ENCODE data around the gene LRRC7. TPM values are rescaled to one million over a fixed set of nuclear protein-coding genes. Genes with fewer than 3 reads are reported as not detected.
"Not testable (repeated sequence)": the region's sequence is repeated elsewhere in the genome, so short reads cannot be mapped to it uniquely, and the experiment has no call there.

The LRRC7 gene
- total RNA-seq, 1 experiment from 2014 or later: not detected

DNA sequence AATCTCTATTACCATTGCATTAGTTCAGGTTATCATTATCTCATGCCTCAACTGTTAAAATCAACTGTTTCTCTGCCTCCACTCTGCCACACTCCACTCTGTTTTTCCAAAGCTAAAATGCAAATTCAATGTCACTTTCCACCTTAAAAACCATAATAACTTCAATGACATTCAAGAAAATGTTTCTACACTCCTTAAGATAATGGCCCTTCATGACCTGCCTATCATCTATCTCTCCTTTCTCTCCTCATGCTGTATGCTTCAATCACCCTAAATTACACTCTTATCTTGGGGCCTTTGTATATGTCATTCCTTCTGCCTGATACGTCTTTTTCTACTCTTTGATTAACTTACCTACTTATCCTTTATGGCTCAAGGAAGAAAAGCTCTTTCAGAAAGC is 296.0 kb downstream of the LRRC7 start:
- no peak for DNase-seq
- Histone ChIP-seq H3K4me3 (ENCODE audit: low read length) (no peak overlapping the region), H3K36me3 (ENCODE audit: insufficient read depth, low read length) (no peaks in the 10 kb centered on the region), H2AFZ (ENCODE audit: low read length) (no peak overlapping the region), H3K27me3 (ENCODE audit: low read length) (no peaks in the 10 kb centered on the region), H3K4me1 (ENCODE audit: low read length) (no peaks in the 10 kb centered on the region), H3K79me2 (ENCODE audit: low read length) (no peaks in the 10 kb centered on the region), H4K20me1 (ENCODE audit: insufficient read depth, low read depth, low read length) (no peaks in the 10 kb centered on the region), H3K4me2 (ENCODE audit: low read depth, low read length, poor library complexity, severe bottlenecking) (no peak overlapping the region), H3K9me3 (ENCODE audit: low read length) (no peaks in the 10 kb centered on the region), H3K27ac (ENCODE audit: low read length) (no peak overlapping the region), H3K9ac (ENCODE audit: low read length) (no peak overlapping the region), H3K9me2 (replicated peaks; ENCODE audit: insufficient read depth, low read length) (no peaks in the 10 kb centered on the region)

DNA sequence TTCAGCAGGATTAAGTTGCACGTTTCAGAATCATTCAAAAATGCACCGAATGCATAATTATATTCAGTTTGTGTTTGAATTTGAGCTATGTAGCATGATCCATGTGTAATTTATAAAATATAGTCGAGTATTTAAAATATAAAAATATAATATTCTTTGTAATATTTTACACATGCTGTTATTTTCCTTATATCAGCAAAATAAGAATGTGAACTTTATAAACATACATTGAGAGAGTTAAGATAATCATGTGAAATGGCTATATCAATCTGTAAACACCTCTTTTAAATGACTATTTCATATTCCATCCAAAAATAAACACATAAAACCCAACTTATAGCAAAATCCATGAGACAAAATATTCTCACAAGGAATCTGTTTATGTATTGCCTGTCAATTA is 303.7 kb downstream of the LRRC7 start:
- Histone ChIP-seq H3K27me3 (ENCODE audit: low read length) (no peaks in the 10 kb centered on the region), H3K36me3 (ENCODE audit: insufficient read depth, low read length) (no peaks in the 10 kb centered on the region), H3K4me2 (ENCODE audit: low read depth, low read length, poor library complexity, severe bottlenecking) (no peak overlapping the region), H2AFZ (ENCODE audit: low read length) (no peak overlapping the region), H3K79me2 (ENCODE audit: low read length) (no peaks in the 10 kb centered on the region), H3K27ac (ENCODE audit: low read length) (no peak overlapping the region), H4K20me1 (ENCODE audit: insufficient read depth, low read depth, low read length) (no peaks in the 10 kb centered on the region), H3K4me1 (ENCODE audit: low read length) (no peaks in the 10 kb centered on the region), H3K9me2 (replicated peaks; ENCODE audit: insufficient read depth, low read length) (no peaks in the 10 kb centered on the region), H3K4me3 (ENCODE audit: low read length) (no peak overlapping the region), H3K9me3 (ENCODE audit: low read length) (no peaks in the 10 kb centered on the region), H3K9ac (ENCODE audit: low read length) (no peak overlapping the region)
- no peak for DNase-seq

DNA sequence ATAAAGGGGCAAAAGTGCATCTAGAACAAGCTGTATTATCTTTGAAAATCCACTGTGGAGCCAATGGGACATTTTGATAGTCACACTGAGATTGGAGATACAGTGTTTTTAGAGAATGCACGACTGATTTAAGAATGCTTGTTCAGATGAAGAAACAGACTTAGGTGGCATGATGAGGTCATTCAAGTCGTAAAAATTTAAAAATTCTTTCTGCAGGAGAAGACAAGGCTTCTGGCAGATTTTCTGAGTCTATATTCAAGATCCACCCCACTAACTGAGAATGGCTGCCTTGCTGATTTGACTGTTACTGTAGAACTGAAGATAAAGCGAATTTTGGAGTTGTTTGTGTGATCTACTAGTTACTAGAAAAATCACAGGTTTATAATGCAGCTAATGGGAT is 310.6 kb downstream of the LRRC7 start:
- Histone ChIP-seq H3K36me3 (ENCODE audit: insufficient read depth, low read length) (no peaks in the 10 kb centered on the region), H3K4me1 (ENCODE audit: low read length) (no peaks in the 10 kb centered on the region), H3K79me2 (ENCODE audit: low read length) (no peaks in the 10 kb centered on the region), H3K9ac (ENCODE audit: low read length) (no peak overlapping the region), H2AFZ (ENCODE audit: low read length) (no peak overlapping the region), H3K9me2 (replicated peaks; ENCODE audit: insufficient read depth, low read length) (no peaks in the 10 kb centered on the region), H3K27me3 (ENCODE audit: low read length) (no peaks in the 10 kb centered on the region), H3K27ac (ENCODE audit: low read length) (no peak overlapping the region), H4K20me1 (ENCODE audit: insufficient read depth, low read depth, low read length) (no peaks in the 10 kb centered on the region), H3K4me2 (ENCODE audit: low read depth, low read length, poor library complexity, severe bottlenecking) (no peak overlapping the region), H3K4me3 (ENCODE audit: low read length) (no peak overlapping the region), H3K9me3 (ENCODE audit: low read length) (no peaks in the 10 kb centered on the region)
- DNase-seq: no peak

DNA sequence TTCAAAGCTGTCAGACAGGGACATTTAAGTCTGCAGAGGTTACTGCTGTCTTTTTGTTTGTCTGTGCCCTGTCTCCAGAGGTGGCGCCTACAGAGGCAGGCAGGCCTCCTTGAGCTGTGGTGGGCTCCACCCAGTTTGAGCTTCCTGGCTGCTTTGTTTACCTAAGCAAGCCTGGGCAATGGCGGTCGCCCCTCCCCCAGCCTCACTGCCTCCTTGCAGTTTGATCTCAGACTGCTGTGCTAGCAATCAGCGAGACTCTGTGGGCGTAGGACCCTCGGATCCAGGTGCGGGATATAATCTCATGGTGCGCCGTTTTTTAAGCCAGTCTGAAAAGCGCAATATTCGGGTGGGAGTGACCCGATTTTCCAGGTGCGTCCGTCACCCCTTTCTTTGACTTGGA is 320.3 kb downstream of the LRRC7 start:
- H3K27me3 ChIP-seq (ENCODE audit: low read length); H3K4me3 ChIP-seq (ENCODE audit: low read length); H3K79me2 ChIP-seq (ENCODE audit: low read length); H3K9me2 ChIP-seq (replicated peaks; ENCODE audit: insufficient read depth, low read length); H3K9me3 ChIP-seq (ENCODE audit: low read length); H3K4me2 ChIP-seq (ENCODE audit: low read depth, low read length, poor library complexity, severe bottlenecking); H2AFZ ChIP-seq (ENCODE audit: low read length); H4K20me1 ChIP-seq (ENCODE audit: insufficient read depth, low read depth, low read length); DNase-seq; H3K9ac ChIP-seq (ENCODE audit: low read length); H3K27ac ChIP-seq (ENCODE audit: low read length); H3K36me3 ChIP-seq (ENCODE audit: insufficient read depth, low read length); H3K4me1 ChIP-seq (ENCODE audit: low read length): not testable (repeated sequence)

DNA sequence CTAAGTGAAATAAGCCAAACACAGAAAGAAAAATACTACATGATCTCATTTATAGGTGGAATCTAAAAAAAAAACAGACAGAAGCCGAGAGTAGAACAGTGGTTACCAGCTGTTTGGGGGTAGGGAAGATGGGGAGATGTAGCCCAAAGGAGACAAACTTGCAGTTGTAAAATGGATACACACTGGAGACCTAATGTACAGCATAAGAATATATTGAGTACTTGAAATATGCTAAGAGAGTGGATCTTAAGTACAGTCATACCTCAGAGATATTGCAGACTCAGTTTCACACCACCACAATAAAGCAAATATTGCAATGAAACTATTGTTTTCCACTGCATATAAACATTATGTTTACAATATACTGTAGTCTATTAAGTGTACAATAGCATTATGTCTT is 320.9 kb downstream of the LRRC7 start:
- no peaks in the 10 kb centered on the region for H3K4me1 ChIP-seq (ENCODE audit: low read length)
- no peak overlapping the region for H3K4me3 ChIP-seq (ENCODE audit: low read length)
- H2AFZ ChIP-seq (ENCODE audit: low read length): no peak overlapping the region
- no peaks in the 10 kb centered on the region for H4K20me1 ChIP-seq (ENCODE audit: insufficient read depth, low read depth, low read length)
- H3K36me3 ChIP-seq (ENCODE audit: insufficient read depth, low read length): no peaks in the 10 kb centered on the region
- H3K27ac ChIP-seq (ENCODE audit: low read length): no peak overlapping the region
- no peaks in the 10 kb centered on the region for H3K79me2 ChIP-seq (ENCODE audit: low read length)
- H3K9ac ChIP-seq (ENCODE audit: low read length): no peak overlapping the region
- H3K27me3 ChIP-seq (ENCODE audit: low read length): no peaks in the 10 kb centered on the region
- no peaks in the 10 kb centered on the region for H3K9me2 ChIP-seq (replicated peaks; ENCODE audit: insufficient read depth, low read length)
- H3K9me3 ChIP-seq (ENCODE audit: low read length): no peaks in the 10 kb centered on the region
- H3K4me2 ChIP-seq (ENCODE audit: low read depth, low read length, poor library complexity, severe bottlenecking): no peak overlapping the region
- no peak for DNase-seq

DNA sequence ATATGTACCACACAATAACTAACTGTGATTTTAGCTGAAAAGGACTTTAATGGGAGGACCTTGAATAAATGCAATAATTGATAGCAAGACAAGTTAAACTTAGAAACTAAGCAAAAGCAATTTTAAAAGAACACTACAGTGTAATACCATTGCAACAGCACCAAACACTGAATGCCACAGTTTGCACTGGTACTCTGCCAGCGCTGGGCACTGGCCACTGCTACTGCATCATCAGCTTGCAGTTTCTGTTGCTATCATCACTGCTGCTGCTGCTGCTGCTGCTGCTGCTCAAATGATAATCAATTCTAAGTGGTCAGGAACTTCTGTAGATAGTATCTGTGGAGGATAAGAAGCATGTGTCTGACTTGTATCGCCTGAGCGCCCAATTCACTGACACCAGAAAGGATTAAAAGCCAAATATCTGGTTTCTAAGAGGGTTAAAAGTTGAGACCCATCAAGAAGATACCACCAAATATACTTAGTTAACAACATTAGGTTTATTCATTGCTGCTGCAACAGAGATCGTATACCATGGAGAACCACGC is 330.8 kb downstream of the LRRC7 start:
- H3K4me1 ChIP-seq (ENCODE audit: low read length): no peaks in the 10 kb centered on the region
- H2AFZ ChIP-seq (ENCODE audit: low read length): no peak overlapping the region
- H3K4me2 ChIP-seq (ENCODE audit: low read depth, low read length, poor library complexity, severe bottlenecking): no peak overlapping the region
- H3K36me3 ChIP-seq (ENCODE audit: insufficient read depth, low read length): no peaks in the 10 kb centered on the region
- H3K27me3 ChIP-seq (ENCODE audit: low read length): 0 out of 2 replicates have a peak, but pooled peaks cover 2% of the 10 kb centered on the region
- H3K9me2 ChIP-seq (replicated peaks; ENCODE audit: insufficient read depth, low read length): no peaks in the 10 kb centered on the region
- H3K9me3 ChIP-seq (ENCODE audit: low read length): no peaks in the 10 kb centered on the region
- no peak overlapping the region for H3K27ac ChIP-seq (ENCODE audit: low read length)
- H4K20me1 ChIP-seq (ENCODE audit: insufficient read depth, low read depth, low read length): no peaks in the 10 kb centered on the region
- no peak overlapping the region for H3K4me3 ChIP-seq (ENCODE audit: low read length)
- H3K79me2 ChIP-seq (ENCODE audit: low read length): no peaks in the 10 kb centered on the region
- DNase-seq: no peak
- no peak overlapping the region for H3K9ac ChIP-seq (ENCODE audit: low read length)

DNA sequence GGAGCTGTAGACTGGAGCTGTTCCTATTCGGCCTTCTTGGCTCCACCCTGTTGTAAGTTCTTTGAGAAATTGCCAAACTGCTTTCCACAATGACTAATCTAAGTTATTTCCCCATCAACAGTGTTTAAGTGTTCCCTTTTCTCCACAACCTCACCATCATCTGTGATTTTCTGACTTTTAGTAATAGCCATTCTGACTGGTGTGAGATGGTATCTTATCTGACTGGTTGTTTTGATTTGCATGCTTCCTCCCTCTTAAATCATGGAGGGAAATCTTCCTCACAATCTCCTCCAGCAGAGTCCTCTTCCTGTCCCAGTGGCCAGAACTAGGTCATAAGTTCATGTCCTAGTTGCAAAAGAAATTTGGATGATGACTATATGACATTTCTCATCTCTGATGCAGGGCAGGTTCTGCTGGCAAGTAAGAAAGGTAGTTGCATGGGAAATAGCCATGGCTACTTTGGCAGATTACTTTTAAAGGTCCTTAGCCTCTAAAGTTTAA is 343.6 kb downstream of the LRRC7 start:
- no peaks in the 10 kb centered on the region for H3K9me2 ChIP-seq (replicated peaks; ENCODE audit: insufficient read depth, low read length)
- no peak overlapping the region for H2AFZ ChIP-seq (ENCODE audit: low read length)
- no peak overlapping the region for H3K4me3 ChIP-seq (ENCODE audit: low read length)
- no peaks in the 10 kb centered on the region for H4K20me1 ChIP-seq (ENCODE audit: insufficient read depth, low read depth, low read length)
- no peaks in the 10 kb centered on the region for H3K9me3 ChIP-seq (ENCODE audit: low read length)
- no peaks in the 10 kb centered on the region for H3K27me3 ChIP-seq (ENCODE audit: low read length)
- H3K27ac ChIP-seq (ENCODE audit: low read length): no peak overlapping the region
- H3K4me1 ChIP-seq (ENCODE audit: low read length): no peaks in the 10 kb centered on the region
- no peaks in the 10 kb centered on the region for H3K36me3 ChIP-seq (ENCODE audit: insufficient read depth, low read length)
- no peak overlapping the region for H3K9ac ChIP-seq (ENCODE audit: low read length)
- DNase-seq: no peak
- no peaks in the 10 kb centered on the region for H3K79me2 ChIP-seq (ENCODE audit: low read length)
- no peak overlapping the region for H3K4me2 ChIP-seq (ENCODE audit: low read depth, low read length, poor library complexity, severe bottlenecking)

DNA sequence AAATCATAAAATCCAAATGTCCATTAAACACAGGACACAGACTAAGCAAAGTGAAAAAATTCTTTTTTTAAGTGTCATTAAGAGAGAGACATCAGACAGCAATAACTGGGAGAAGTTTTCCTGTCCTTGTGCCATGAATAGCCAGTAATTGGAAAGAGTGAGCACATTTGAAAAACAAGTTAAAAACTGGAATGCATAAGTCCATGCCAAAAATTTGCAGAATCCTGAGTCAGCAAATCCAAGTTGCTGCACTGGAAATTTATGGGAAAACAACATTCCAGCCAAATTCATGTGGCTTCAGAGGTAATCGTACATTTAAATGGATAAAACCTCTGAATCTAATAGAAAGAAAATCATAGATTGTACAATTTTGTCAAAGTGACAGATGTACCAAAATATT is 346.3 kb downstream of the LRRC7 start:
- Histone ChIP-seq H3K27ac (ENCODE audit: low read length) (no peak overlapping the region), H3K79me2 (ENCODE audit: low read length) (no peaks in the 10 kb centered on the region), H3K4me1 (ENCODE audit: low read length) (no peaks in the 10 kb centered on the region), H2AFZ (ENCODE audit: low read length) (no peak overlapping the region), H3K27me3 (ENCODE audit: low read length) (no peaks in the 10 kb centered on the region), H3K4me3 (ENCODE audit: low read length) (no peak overlapping the region), H3K4me2 (ENCODE audit: low read depth, low read length, poor library complexity, severe bottlenecking) (no peak overlapping the region), H3K9me3 (ENCODE audit: low read length) (no peaks in the 10 kb centered on the region), H3K36me3 (ENCODE audit: insufficient read depth, low read length) (no peaks in the 10 kb centered on the region), H3K9me2 (replicated peaks; ENCODE audit: insufficient read depth, low read length) (no peaks in the 10 kb centered on the region), H3K9ac (ENCODE audit: low read length) (no peak overlapping the region), H4K20me1 (ENCODE audit: insufficient read depth, low read depth, low read length) (no peaks in the 10 kb centered on the region)
- DNase-seq: no peak

Data from Karpas-422 (cell line).